Fibroblast of lung (primary cell): ENCODE measurements around the gene TCIRG1. TPM values are rescaled to one million over a fixed set of nuclear protein-coding genes. Genes with fewer than 3 reads are reported as not detected.

ENCODE experiments used
- DNase-seq, 2 donors: peaks; one replicate each; pipeline versions ENCODE4 v3.0.0 to v3.0.0-alpha.2; 2010; ENCODE audit warnings: low read depth in 2 of 2
- H2AFZ ChIP-seq: 2 replicates; pipeline ENCODE4 v1.5.1; 2012; ENCODE audit warnings: low read length, control low read depth, inconsistent platforms
- H3K27ac ChIP-seq: 2 replicates; pipeline ENCODE4 v1.5.1; 2011; ENCODE audit warnings: low read length, control low read depth; ENCODE audit not compliant: insufficient read depth
- H3K27me3 ChIP-seq: 2 replicates; pipeline ENCODE4 v1.5.1; 2011; ENCODE audit warnings: mild to moderate bottlenecking, low read length; ENCODE audit not compliant: control insufficient read depth, insufficient read depth
- H3K36me3 ChIP-seq: 2 replicates; pipeline ENCODE4 v1.5.1; 2011; ENCODE audit warnings: low read length; ENCODE audit not compliant: control insufficient read depth, insufficient read depth
- H3K4me1 ChIP-seq: 2 replicates; pipeline ENCODE4 v1.5.1; 2011; ENCODE audit warnings: low read length; ENCODE audit not compliant: control insufficient read depth, insufficient read depth; ENCODE audit errors: extremely low read depth
- H3K4me2 ChIP-seq: 2 replicates; pipeline ENCODE4 v1.5.1; 2011; ENCODE audit warnings: low read length, control low read depth; ENCODE audit not compliant: insufficient read depth; ENCODE audit errors: extremely low read depth
- H3K4me3 ChIP-seq, 4 experiments: fragments of 200-600 bp in 1 of 4; sonication (generic) in 1 of 4; replicated peaks in 1 of 4; 2 replicates each; pipeline ENCODE4 v1.5.1; 2011 to 2016; ENCODE audit warnings: low read length in 4 of 4, low read depth in 3 of 4, mild to moderate bottlenecking in 3 of 4, control low read depth in 2 of 4, inconsistent platforms in 1 of 4, mixed read lengths in 1 of 4; ENCODE audit not compliant: insufficient read depth in 1 of 4; ENCODE audit errors: control extremely low read depth in 1 of 4
- H3K79me2 ChIP-seq: 2 replicates; pipeline ENCODE4 v1.5.1; 2012; ENCODE audit warnings: mild to moderate bottlenecking, low read length, inconsistent platforms; ENCODE audit not compliant: control insufficient read depth, insufficient read depth
- H3K9ac ChIP-seq: 2 replicates; pipeline ENCODE4 v1.5.1; 2011; ENCODE audit warnings: mild to moderate bottlenecking, low read length, control low read depth; ENCODE audit not compliant: insufficient read depth
- H3K9me3 ChIP-seq: 2 replicates; pipeline ENCODE4 v1.5.1; 2012; ENCODE audit warnings: low read depth, low read length; ENCODE audit not compliant: control insufficient read depth, insufficient read depth
- H4K20me1 ChIP-seq: 2 replicates; pipeline ENCODE4 v1.5.1; 2011; ENCODE audit warnings: low read length; ENCODE audit not compliant: control insufficient read depth, insufficient read depth; ENCODE audit errors: extremely low read depth
- EZH2 ChIP-seq: IDR thresholded peaks from 2 replicates; pipeline ENCODE4 v1.5.1; 2012; ENCODE audit warnings: low read length, control low read depth, mild to moderate bottlenecking; ENCODE audit errors: missing control alignments
- polyA plus RNA-seq, 2 donors: library from polyadenylated mRNA; depleted of rRNA in 1 of 2; stranded (reverse) in 1 of 2; unstranded in 1 of 2; fragments of >200 nt; gene quantifications; 2 replicates each; pipeline ENCODE4 v1.2.1, GENCODE V29; 2011 to 2012; ENCODE audit warnings: missing spikeins in 1 of 2
- total RNA-seq: library from RNA; depleted of rRNA; stranded (reverse); fragments of >200 nt; gene quantifications from 2 replicates; pipeline ENCODE4 v1.2.1, GENCODE V29; 2014
- TF ChIP-seq, protein P1 (sequence below), 2 donors: IDR thresholded peaks in 1 of 2; conservative IDR thresholded peaks in 1 of 2; 1 replicate in 1 of 2; 2 replicates in 1 of 2; pipeline ENCODE4 v1.5.1; 2011 to 2012; ENCODE audit warnings: low read length in 2 of 2, control low read depth in 1 of 2, inconsistent platforms in 1 of 2, low read depth in 1 of 2, mild to moderate bottlenecking in 1 of 2

Gene TCIRG1
- total and polyA plus RNA-seq, 2 donors (not counting 1 experiment from before 2014, with no cell fraction given), result 26.7 to 46.2 TPM

DNA sequence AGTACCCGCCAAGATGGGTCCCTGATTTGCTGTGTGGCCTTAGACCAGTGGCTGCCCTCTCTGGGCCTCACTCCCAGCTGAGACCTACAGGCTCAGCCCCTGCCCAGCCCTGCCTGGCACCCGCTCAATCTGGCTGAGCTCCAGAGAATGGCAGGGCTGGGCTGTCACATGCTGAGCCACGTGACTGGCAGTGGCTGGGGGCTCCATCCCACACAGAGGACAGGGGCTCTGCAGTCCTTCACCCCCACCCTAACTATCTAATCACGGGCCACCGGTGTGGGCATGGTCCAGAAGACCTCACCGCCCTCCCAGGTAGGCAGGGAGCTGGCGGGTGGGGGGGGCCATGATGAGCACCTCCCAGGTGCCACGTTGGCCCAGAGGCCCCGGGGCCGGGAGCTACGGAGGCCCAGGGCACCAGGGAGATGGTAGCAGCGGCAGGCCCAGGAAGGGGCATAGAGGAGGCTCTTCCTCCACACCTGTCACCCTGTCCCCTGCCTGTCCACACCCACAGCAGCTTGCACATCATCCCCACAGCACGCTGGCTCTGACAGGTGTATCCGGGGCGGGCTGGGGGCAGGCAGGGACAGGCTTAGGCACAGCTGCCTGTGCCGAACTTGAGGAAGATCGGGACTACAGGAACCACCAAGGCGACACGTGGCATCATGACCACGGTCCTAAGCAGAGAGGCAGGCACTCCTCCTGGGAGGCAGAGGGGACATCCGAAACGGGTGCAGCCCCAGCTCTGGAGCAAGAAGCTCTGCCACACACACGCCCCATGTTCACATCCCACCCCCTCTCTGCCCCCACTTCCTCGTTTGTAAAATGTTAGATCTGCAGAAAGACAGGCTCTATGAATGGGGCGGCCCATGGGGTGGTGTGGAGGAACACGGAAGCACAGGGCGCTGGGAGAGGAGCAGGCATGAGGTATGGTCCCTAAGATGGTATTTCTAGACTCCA, 30.2 kb upstream of the TCIRG1 start:
- Histone ChIP-seq H3K4me1 (peaks cover 20% of the 10 kb centered on the region), H4K20me1 (no peaks in the 10 kb centered on the region), H3K9me3 (no peaks in the 10 kb centered on the region), H3K27me3 (no peaks in the 10 kb centered on the region), H3K27ac (no peak overlapping the region), H3K79me2 (peaks cover 18% of the 10 kb centered on the region), H3K9ac (no peak overlapping the region), H3K4me3 (no peak overlapping the region), H2AFZ (no peak overlapping the region), H3K36me3 (peaks cover 2% of the 10 kb centered on the region), H3K4me2 (no peak overlapping the region)
- TF ChIP-seq, protein P1, sequence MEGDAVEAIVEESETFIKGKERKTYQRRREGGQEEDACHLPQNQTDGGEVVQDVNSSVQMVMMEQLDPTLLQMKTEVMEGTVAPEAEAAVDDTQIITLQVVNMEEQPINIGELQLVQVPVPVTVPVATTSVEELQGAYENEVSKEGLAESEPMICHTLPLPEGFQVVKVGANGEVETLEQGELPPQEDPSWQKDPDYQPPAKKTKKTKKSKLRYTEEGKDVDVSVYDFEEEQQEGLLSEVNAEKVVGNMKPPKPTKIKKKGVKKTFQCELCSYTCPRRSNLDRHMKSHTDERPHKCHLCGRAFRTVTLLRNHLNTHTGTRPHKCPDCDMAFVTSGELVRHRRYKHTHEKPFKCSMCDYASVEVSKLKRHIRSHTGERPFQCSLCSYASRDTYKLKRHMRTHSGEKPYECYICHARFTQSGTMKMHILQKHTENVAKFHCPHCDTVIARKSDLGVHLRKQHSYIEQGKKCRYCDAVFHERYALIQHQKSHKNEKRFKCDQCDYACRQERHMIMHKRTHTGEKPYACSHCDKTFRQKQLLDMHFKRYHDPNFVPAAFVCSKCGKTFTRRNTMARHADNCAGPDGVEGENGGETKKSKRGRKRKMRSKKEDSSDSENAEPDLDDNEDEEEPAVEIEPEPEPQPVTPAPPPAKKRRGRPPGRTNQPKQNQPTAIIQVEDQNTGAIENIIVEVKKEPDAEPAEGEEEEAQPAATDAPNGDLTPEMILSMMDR (conservative IDR thresholded peaks at IDR 0.05 in 1 of 2, IDR thresholded peaks at IDR 0.05 in 1 of 2; ENCODE audit: low read depth in 1 of 2, low read length in 2 of 2), result no peak
- TF ChIP-seq EZH2, result no peak
- no peak for DNase-seq

DNA sequence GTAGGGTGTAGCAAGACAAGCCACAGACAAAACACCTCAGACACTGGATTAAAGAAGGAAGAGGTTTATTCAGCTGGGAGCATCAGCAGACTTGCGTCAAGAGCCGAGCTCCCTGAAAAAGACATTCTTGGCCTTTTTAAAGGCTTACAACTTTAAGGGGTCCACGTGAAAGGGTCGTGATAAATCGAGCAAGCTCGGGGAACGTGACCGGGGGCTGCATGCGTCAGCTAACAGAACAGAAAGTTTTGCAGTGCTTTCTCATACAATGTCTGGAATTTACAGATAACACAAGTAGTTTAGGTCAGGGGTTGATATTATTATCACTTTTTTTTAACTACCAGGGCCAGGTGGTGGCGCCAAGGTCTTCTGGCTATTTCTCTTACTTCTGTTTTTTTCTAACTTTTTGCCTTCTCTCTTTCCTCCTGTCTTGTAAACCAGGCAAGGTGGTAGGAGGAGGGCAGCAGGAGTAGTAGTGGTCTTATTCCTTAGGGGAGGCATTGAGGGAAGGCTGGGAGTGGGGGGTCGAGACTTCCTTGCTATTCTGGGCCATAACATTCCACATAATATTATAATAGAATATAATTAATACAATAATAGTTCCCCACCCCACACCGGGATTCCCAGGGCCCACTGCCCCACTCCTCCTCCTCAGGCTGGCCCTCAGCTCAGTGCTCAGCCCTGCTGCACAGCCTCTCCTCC, 29.3 kb upstream of the TCIRG1 start:
- TF ChIP-seq, protein P1 (conservative IDR thresholded peaks at IDR 0.05 in 1 of 2, IDR thresholded peaks at IDR 0.05 in 1 of 2; ENCODE audit: low read depth in 1 of 2, low read length in 2 of 2), result peak in 1 of 2 donors; percentile 30
- TF ChIP-seq EZH2, result no peak
- Histone ChIP-seq H3K4me2 (peak overlapping the region; percentile 60), H3K79me2 (peaks cover 21% of the 10 kb centered on the region), H2AFZ (no peak overlapping the region), H3K27ac (peak overlapping the region; percentile 97), H3K9me3 (no peaks in the 10 kb centered on the region), H3K9ac (peak overlapping the region; percentile 38), H3K4me1 (peaks cover 29% of the 10 kb centered on the region), H3K4me3 (peak overlapping the region in 2 of 4 experiments; percentile 62 to 67), H3K27me3 (no peaks in the 10 kb centered on the region), H4K20me1 (no peaks in the 10 kb centered on the region), H3K36me3 (peaks cover 6% of the 10 kb centered on the region)
- DNase-seq, result peak; percentile 38 to 62
